OCI-LY1 (cell line): ENCODE results near the gene USP15.

Source experiments
- EZH2 ChIP-seq: fragments of 200-600 bp; sonication (generic), shearing (Covaris generic); IDR thresholded peaks from 2 replicates; pipeline ENCODE4 v1.8.0; 2017; ENCODE audit warnings: borderline replicate concordance, mixed run types, mild to moderate bottlenecking, antibody characterized with exemption, low read length, moderate library complexity, mixed read lengths
- TF ChIP-seq, protein P1 (sequence below): fragments of 200-600 bp; sonication (generic), shearing (Covaris generic); IDR thresholded peaks from 2 replicates; pipeline ENCODE4 v1.5.1; 2017; ENCODE audit warnings: mild to moderate bottlenecking, antibody characterized with exemption, low read length, moderate library complexity, mixed read lengths

DNA sequence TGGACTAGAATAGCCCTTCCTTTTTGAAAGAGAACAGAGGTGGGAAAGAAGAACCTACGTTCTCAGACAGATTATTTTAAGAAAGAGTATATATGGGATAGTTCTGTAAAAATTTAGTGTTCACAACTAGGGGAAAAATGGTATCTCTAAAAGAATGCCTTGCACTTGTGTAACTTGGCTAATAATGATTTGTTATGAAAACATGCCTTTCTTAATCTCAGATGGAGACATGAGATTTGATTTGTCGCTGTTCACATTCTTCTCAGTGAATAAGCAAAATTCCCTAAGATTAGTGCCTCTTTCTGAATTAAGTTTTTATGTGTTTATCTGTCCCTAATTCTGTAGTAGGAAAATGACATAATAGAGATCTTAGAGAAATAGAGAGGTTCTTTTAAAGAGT lies 100.8 kb downstream of the USP15 start:
- TF ChIP-seq, protein P1, sequence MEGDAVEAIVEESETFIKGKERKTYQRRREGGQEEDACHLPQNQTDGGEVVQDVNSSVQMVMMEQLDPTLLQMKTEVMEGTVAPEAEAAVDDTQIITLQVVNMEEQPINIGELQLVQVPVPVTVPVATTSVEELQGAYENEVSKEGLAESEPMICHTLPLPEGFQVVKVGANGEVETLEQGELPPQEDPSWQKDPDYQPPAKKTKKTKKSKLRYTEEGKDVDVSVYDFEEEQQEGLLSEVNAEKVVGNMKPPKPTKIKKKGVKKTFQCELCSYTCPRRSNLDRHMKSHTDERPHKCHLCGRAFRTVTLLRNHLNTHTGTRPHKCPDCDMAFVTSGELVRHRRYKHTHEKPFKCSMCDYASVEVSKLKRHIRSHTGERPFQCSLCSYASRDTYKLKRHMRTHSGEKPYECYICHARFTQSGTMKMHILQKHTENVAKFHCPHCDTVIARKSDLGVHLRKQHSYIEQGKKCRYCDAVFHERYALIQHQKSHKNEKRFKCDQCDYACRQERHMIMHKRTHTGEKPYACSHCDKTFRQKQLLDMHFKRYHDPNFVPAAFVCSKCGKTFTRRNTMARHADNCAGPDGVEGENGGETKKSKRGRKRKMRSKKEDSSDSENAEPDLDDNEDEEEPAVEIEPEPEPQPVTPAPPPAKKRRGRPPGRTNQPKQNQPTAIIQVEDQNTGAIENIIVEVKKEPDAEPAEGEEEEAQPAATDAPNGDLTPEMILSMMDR, result no peak
- TF ChIP-seq EZH2, result no peak
